ENCODE measurements around the gene ROM1.
"Not testable (repeated sequence)": the region's sequence is repeated elsewhere in the genome, so short reads cannot be mapped to it uniquely, and the experiment has no call there.

ROM1 gene

GRCh38 chr11:62612366-62613290 is at the start of gene ROM1, which contains the start of gene EML3:
TSS of gene ROM1 (plus strand) at chr11:62613257. CDS start at chr11:62613282, 25 bp downstream.
TSS of gene EML3 (minus strand) at chr11:62612775. CDS start at chr11:62612457, 318 bp downstream.
- DNase-seq, result peak; percentile 69

GRCh38 chr11:62565100-62565802 is 47.8 kb upstream of the ROM1 start:
- DNase-seq, result no peak

- DNase-seq, result no peak
Measured at GRCh38 chr11:62566247-62566646, 46.8 kb upstream of the ROM1 start.

GRCh38 chr11:62567018-62567633 is 45.9 kb upstream of the ROM1 start:
- no peak for DNase-seq

GRCh38 chr11:62569611-62570010 is 43.4 kb upstream of the ROM1 start:
- DNase-seq, result no peak

- not testable (repeated sequence) for DNase-seq
Measured at GRCh38 chr11:62570903-62571302, 42.2 kb upstream of the ROM1 start.

GRCh38 chr11:62571493-62571892 is 41.6 kb upstream of the ROM1 start:
- not testable (repeated sequence) for DNase-seq

- no peak for DNase-seq
Measured at GRCh38 chr11:62572431-62572830, 40.6 kb upstream of the ROM1 start.

- no peak for DNase-seq
Measured at GRCh38 chr11:62573006-62573591, 40.0 kb upstream of the ROM1 start.

- DNase-seq, result peak; percentile 98
Measured at GRCh38 chr11:62573592-62574362, 39.3 kb upstream of the ROM1 start, which contains the start of gene EEF1G. TSS of gene EEF1G (minus strand) at chr11:62573891. CDS start at chr11:62573842, 49 bp downstream.

GRCh38 chr11:62574363-62575071 is 38.5 kb upstream of the ROM1 start:
- DNase-seq, result peak; percentile 60

GRCh38 chr11:62575156-62575555 is 37.9 kb upstream of the ROM1 start:
- no peak for DNase-seq

GRCh38 chr11:62575837-62576236 is 37.2 kb upstream of the ROM1 start:
- DNase-seq, result no peak

- no peak for DNase-seq
Measured at GRCh38 chr11:62577046-62577714, 35.9 kb upstream of the ROM1 start.

GRCh38 chr11:62578541-62578940 is 34.5 kb upstream of the ROM1 start:
- DNase-seq, result no peak

GRCh38 chr11:62579252-62579651 is 33.8 kb upstream of the ROM1 start:
- DNase-seq, result no peak

- DNase-seq, result no peak
Measured at GRCh38 chr11:62580959-62581715, 31.9 kb upstream of the ROM1 start.

- not testable (repeated sequence) for DNase-seq
Measured at GRCh38 chr11:62581735-62582134, 31.3 kb upstream of the ROM1 start.

GRCh38 chr11:62585356-62585755 is 27.7 kb upstream of the ROM1 start:
- not testable (repeated sequence) for DNase-seq
